ENCODE data around the gene PDE9A. TPM values are rescaled to one million over a fixed set of nuclear protein-coding genes. Genes with fewer than 3 reads are reported as not detected.

The PDE9A gene
- total RNA-seq, 4 donors from 2014 or later = 29.2 to 68.4 (median 40.4) TPM

GRCh38 chr21:42769820-42770716 is 116.6 kb downstream of the PDE9A start:
- DNase-seq (ENCODE audit: extremely low spot score) = no peak
- WGBS = 89% methylated on average over 28 of the region's 28 CpGs
- intact Hi-C loops (cut with DNase I) = no loop called here
- peaks cover 35 to 100% (median 73%) of the 10 kb centered on the region in 4 donors for H3K36me3 ChIP-seq
- H3K4me1 ChIP-seq = no peaks in the 10 kb centered on the region
- no peak overlapping the region for H3K4me3 ChIP-seq
- H3K27me3 ChIP-seq = no peaks in the 10 kb centered on the region
- TF ChIP-seq POLR2A (IDR thresholded peaks at IDR 0.05; ENCODE audit: low read depth) = no peak
- no peak for TF ChIP-seq CTCF (IDR thresholded peaks at IDR 0.05)
- TF ChIP-seq EP300 (IDR thresholded peaks at IDR 0.05) = no peak
- no peak for TF ChIP-seq POLR2AphosphoS5 (IDR thresholded peaks at IDR 0.05)
- H3K9me3 ChIP-seq = no peaks in the 10 kb centered on the region
- no peak overlapping the region for H3K27ac ChIP-seq (replicated peaks in 1 of 4)

DNA sequence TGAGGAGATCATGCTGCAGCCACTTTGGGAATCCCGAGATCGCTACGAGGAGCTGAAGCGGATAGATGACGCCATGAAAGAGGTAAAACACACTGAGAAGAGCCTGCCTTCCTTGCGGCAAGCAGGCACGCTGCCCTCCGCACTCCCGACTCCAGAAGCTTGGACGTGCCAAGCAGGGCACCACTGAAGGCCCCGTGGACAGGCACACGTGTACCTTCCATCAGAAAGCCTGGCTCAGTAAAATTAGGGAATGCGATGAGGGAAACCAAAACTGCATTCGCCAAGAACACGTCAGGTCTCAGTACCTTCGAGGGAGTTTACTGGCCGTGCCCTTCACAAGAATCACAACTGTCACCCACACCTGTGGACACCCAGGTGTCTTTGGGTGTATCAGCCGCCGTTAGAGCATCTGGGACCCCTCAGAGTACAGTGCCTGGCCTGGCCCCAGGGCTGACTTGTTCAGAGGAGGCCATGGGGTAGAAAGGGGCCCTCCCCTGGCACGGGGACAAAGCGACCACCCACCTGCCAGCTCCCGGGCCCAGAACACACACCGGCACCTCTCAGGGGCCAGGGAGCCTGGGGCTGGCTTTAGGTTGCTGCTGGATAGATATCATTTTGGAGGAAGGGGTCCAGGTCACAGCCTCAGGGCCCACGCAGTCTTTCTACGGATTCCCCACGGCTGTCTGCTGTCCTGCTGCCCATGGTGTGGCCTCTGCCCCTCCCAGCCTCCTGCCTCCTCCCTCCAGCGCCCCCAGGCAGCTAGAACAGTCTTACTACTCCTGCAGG is 117.5 kb downstream of the PDE9A start:
- no peaks in the 10 kb centered on the region for H3K4me1 ChIP-seq
- peaks cover 30 to 100% (median 69%) of the 10 kb centered on the region in 4 donors for H3K36me3 ChIP-seq
- WGBS = 93% methylated on average over 26 of the region's 27 CpGs
- no peak overlapping the region for H3K4me3 ChIP-seq
- intact Hi-C loops (cut with DNase I) = no loop called here
- no peaks in the 10 kb centered on the region for H3K9me3 ChIP-seq
- no peak overlapping the region for H3K27ac ChIP-seq (replicated peaks in 1 of 4)
- DNase-seq (ENCODE audit: extremely low spot score) = no peak
- TF ChIP-seq EP300 (IDR thresholded peaks at IDR 0.05) (no peak), POLR2A (IDR thresholded peaks at IDR 0.05; ENCODE audit: low read depth) (no peak), POLR2AphosphoS5 (IDR thresholded peaks at IDR 0.05) (no peak), CTCF (IDR thresholded peaks at IDR 0.05) (no peak)
- H3K27me3 ChIP-seq = no peaks in the 10 kb centered on the region

- Histone ChIP-seq H3K9me3 (no peaks in the 10 kb centered on the region), H3K27me3 (no peaks in the 10 kb centered on the region), H3K27ac (replicated peaks in 1 of 4) (no peak overlapping the region), H3K4me1 (no peaks in the 10 kb centered on the region), H3K36me3 (peaks cover 30 to 99% (median 67%) of the 10 kb centered on the region in 4 donors), H3K4me3 (no peak overlapping the region)
- DNase-seq (ENCODE audit: extremely low spot score) = no peak
- TF ChIP-seq EP300 (IDR thresholded peaks at IDR 0.05) (no peak), POLR2AphosphoS5 (IDR thresholded peaks at IDR 0.05) (no peak), POLR2A (IDR thresholded peaks at IDR 0.05; ENCODE audit: low read depth) (no peak), CTCF (IDR thresholded peaks at IDR 0.05) (no peak)
- WGBS = 94% methylated on average over 9 of the region's 12 CpGs
- intact Hi-C loops (cut with DNase I) = no loop called here
Observed at GRCh38 chr21:42771503-42771805, 118.0 kb downstream of the PDE9A start.

DNA sequence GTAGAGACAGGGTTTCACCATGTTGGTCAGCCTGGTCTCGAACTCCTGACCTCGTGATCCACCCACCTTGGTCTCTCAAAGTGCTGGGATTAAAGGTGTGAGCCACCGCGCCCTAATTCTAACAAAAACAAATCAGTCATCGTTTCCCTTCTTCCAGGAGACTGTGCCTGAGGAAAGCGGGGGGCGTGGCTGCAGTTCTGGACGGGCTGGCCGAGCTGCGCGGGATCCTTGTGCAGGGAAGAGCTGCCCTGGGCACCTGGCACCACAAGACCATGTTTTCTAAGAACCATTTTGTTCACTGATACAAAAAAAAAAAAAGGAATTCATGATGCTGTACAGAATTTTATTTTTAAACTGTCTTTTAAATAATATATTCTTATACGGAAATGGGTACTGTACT is 121.7 kb downstream of the PDE9A start:
- Histone ChIP-seq H3K4me1 (no peaks in the 10 kb centered on the region), H3K36me3 (peaks cover 13 to 66% (median 38%) of the 10 kb centered on the region in 4 donors), H3K4me3 (no peak overlapping the region), H3K9me3 (no peaks in the 10 kb centered on the region), H3K27me3 (peaks cover 0 to 21% (median 0%) of the 10 kb centered on the region in 4 donors), H3K27ac (replicated peaks in 1 of 4) (no peak overlapping the region)
- intact Hi-C loops (cut with DNase I) = no loop called here
- TF ChIP-seq POLR2AphosphoS5 (IDR thresholded peaks at IDR 0.05) (no peak), CTCF (IDR thresholded peaks at IDR 0.05) (no peak), EP300 (IDR thresholded peaks at IDR 0.05) (no peak), POLR2A (IDR thresholded peaks at IDR 0.05; ENCODE audit: low read depth) (no peak)
- WGBS = 95% methylated on average over 12 of the region's 12 CpGs
- no peak for DNase-seq (ENCODE audit: extremely low spot score)

Data from esophagus muscularis mucosa (tissue), 4 donors.